DMS114 treated with DMSO at 0.1 percent for 48 hours (cell line): ENCODE measurements around the gene U2AF1L4.

Experiments
- DNase-seq: peaks from one replicate; lab custom pipeline; 2025; ENCODE audit not compliant: unreplicated experiment; lab: John Stamatoyannopoulos, UW

The U2AF1L4 gene

GRCh38 chr19:35742121-35742724, 3.0 kb downstream of the U2AF1L4 start, which contains the start of gene IGFLR1:
IGFLR1 (minus strand) TSS chr19:35742452; CDS start chr19:35741180, 1,272 bp downstream.
- DNase-seq = no peak

GRCh38 chr19:35741203-35741515, 4.1 kb downstream of the U2AF1L4 start:
- no peak for DNase-seq

GRCh38 chr19:35740423-35741202, 4.6 kb downstream of the U2AF1L4 start:
- DNase-seq = peak; percentile 98

DNA sequence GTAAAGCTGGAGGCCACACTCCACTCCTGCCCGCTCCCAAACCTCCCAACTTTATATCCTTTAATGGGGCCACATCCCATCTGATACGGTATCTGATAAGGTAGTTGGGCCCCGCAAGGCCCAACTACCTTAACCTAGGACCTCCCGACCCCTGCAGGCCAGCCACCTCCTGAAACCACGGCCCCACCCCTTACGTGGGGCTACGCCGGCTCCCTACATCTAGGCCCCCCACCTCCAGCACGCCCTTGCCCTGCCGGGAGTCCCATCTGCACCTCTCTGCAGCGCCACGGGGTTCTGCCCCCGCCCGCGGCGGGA, 5.2 kb downstream of the U2AF1L4 start:
- no peak for DNase-seq

DNA sequence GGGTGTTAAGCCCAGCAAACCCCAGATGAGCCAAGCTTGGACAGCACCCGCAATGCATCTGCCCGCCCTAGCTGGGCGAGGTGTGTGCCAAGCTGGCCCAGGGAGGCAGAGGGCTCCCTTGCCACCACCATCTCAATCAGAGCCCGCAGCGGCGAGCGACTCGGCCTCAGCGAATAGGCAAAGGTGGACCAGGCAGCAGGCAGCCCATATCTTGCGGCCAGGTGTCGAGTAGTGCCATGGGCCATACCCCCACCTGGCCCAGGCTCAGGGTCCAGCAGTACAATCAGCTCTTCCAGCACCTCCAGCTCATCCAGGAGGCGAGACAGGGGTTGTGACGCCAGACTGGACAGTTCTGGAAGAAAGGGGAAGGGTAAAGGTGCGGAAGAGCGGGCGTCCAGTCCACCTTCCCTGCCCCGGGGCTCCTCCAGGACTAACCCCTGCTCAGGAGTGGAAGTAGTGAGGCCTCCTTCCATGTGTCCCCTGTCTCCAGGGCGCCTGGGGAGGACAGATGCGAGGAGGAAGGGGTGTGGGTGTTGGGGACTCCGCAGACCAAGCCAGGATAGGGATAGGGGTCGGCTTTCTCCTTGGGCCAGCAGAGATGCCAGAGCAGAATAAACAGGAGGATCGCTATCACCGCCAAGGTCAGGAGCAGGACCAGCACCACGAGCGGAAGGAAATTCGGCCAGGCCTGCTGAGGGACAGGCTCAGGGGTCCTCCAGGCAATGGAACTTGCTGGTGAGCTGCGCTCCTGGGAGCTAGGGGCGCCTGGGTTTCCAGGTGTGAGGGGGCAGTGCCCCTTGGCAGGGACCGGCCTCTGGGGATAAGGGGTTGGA, 5.7 kb downstream of the U2AF1L4 start:
- no peak for DNase-seq

DNA sequence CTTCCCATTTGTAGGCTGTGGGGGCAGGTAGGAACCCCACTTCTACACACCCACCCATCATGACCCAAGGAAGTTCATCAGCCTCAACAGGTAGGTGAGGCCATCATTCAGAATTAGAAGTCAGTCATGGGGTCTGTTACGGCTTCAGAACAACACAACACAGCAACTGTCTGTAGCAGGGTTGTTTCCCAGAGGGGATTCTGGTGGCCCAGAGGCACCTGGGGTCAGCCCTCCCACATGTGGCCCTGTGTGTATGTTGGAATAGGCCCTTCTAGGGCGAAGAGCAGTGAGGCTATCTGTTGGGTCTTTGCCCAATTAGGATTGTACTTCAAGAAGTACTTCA, 6.4 kb downstream of the U2AF1L4 start:
- DNase-seq = no peak

GRCh38 chr19:35738021-35738886, 7.0 kb downstream of the U2AF1L4 start:
- DNase-seq = no peak

DNA sequence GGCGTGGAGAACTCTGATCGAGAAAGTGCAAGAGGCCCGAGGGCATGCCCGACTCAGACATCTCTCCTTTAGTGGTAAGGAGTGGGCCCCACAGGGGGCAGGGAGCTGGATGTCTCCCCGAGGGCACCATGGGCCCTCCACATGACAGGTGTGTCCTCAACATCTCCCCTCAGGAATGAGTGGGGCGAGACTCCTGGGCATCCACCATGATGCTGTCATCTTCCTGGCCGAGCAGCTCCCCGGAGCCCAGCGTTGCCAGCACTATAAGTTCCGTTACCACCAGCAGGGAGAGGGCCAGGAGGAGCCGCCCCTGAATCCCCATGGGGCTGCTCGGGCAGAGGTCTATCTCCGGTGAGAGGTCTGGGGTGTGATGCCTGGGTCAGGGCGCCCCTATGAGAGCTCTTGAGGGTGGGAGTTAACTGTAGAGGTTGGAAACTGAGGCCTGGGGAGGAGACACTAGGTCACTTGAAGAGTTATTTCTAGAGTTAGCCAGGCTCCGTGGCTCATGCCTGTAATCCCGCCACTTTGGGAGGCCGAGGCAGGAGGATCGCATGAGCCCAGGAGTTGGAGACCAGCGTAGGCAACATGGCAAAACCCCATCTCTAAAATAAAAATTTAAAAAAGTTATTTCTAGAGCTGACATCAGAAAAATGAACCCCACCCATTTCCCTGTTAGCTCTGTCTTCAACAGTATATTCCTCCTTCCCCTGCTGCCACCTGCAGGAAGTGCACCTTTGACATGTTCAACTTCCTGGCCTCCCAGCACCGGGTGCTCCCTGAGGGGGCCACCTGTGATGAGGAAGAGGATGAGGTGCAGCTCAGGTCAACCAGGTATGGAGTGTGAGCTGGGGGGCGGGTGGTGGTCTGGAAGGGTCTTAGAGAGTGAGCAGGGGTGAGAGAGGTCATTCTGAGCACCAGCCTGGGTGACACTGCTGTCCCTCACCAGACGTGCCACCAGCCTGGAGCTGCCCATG, 8.0 kb downstream of the U2AF1L4 start:
- DNase-seq = no peak

DNA sequence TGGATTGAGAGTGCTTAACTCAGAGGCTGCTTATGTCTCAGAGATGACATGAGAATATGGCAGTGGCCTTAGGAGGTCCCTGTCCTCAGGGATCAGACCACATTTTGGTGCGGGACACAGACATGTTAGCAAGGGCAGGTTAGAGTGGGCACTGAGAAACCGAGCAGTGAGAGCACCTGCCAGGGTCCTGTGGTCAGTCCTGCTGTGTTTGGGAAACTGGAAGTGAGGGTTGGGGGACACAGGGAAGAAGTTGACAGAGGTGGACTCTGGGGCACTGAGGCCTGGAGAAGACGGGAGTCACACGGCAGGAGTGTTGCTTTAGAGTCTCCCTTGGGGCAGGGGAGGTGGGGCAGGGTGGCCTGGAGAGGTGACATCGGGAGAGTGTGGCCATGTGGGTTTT, 10.3 kb downstream of the U2AF1L4 start:
- no peak for DNase-seq

- no peak for DNase-seq
These were observed 10.9 kb downstream of the U2AF1L4 start for GRCh38 chr19:35734273-35734672.

DNA sequence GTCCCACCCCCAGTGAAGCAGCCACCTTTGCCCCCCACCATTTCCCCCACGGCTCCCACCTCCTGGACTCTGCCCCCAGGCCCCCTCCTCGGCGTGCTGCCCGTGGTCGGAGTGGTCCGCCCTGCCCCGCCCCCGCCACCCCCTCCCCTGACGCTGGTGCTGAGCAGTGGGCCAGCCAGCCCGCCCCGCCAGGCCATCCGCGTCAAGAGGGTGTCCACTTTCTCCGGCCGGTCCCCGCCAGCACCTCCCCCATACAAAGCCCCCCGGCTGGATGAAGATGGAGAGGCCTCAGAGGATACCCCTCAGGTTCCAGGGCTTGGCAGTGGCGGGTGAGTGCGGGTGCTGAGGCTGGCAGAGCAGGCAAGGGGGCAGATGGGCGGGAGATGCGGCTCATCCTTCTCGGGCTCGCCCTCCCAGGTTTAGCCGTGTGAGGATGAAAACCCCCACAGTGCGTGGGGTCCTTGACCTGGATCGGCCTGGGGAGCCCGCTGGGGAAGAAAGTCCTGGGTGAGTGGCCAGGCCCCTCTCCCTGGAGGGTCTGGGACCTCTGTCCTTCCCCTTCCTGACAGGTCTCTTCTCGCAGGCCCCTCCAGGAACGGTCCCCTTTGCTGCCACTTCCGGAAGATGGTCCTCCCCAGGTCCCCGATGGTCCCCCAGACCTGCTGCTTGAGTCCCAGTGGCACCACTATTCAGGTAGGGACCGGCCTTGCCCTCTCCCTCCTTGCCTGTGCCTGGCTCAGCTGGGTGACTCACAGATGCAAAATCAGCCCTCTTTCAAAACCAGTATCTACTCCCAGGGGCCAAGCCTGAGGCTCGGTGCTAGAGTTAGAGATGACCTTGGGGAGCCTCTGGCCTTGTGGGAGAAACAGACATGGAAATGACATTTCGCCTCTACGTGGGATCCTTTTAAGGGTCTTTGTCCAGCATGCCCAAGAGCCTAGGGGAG, 11.8 kb downstream of the U2AF1L4 start:
- no peak for DNase-seq

GRCh38 chr19:35732540-35733179, 12.6 kb downstream of the U2AF1L4 start:
- DNase-seq = no peak

GRCh38 chr19:35731779-35732405, 13.3 kb downstream of the U2AF1L4 start:
- no peak for DNase-seq

GRCh38 chr19:35731353-35731752, 13.9 kb downstream of the U2AF1L4 start:
- no peak for DNase-seq

DNA sequence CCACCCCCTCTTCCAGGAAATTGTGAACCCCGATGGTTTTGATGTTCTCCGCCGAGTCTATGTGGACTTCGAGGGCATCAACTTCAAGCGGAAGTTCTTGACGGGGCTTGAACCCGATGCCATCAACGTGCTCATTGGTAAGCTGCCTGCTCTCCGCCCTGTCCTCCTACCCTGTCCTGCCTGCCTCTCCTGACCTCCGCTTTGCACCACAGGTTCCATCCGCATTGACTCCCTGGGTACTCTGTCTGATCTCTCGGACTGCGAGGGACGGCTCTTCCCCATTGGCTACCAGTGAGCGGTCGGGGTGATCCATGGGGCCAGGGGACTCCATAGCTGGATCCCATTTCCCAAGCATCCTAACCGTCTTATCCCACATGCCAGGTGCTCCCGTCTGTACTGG, 14.9 kb downstream of the U2AF1L4 start:
- DNase-seq = no peak

GRCh38 chr19:35729763-35730162, 15.5 kb downstream of the U2AF1L4 start:
- no peak for DNase-seq

DNA sequence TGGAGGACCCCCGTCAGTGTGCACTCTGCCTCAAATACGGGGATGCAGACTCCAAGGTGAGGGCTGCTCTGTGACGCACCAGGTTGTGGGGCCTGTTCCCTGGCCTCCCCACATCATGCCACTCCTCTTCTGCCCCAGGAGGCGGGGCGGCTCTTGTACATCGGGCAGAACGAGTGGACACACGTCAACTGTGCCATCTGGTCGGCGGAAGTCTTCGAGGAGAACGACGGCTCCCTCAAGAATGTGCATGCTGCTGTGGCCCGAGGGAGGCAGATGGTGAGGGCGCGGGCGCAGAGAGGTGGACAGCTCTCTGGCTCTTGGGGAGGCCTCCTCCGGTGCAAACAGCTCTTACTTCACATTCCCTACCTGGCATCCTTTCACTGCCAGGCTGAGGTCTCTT, 16.2 kb downstream of the U2AF1L4 start:
- no peak for DNase-seq
